IPS-20b (cell line): ENCODE data around the gene CSNK2A3.

Source experiments
- H3K27ac ChIP-seq: one replicate; pipeline ENCODE4 v1.5.1; 2013; ENCODE audit warnings: low read length
- H3K27me3 ChIP-seq: 2 replicates; pipeline ENCODE4 v1.6.1; 2013; ENCODE audit warnings: mild to moderate bottlenecking, low read length, inconsistent platforms; ENCODE audit not compliant: insufficient read depth
- H3K36me3 ChIP-seq: 2 replicates; pipeline ENCODE4 v1.6.1; 2013; ENCODE audit warnings: low read depth, mild to moderate bottlenecking, inconsistent platforms, low read length, moderate library complexity; ENCODE audit not compliant: insufficient read depth
- H3K4me1 ChIP-seq: 2 replicates; pipeline ENCODE4 v1.6.1; 2013; ENCODE audit warnings: mild to moderate bottlenecking, control low read depth, inconsistent platforms, low read length, moderate library complexity; ENCODE audit not compliant: insufficient read depth
- H3K4me3 ChIP-seq: 2 replicates; pipeline ENCODE4 v1.5.1; 2013; ENCODE audit warnings: mild to moderate bottlenecking, low read length, inconsistent platforms
- H3K9ac ChIP-seq: 2 replicates; pipeline ENCODE4 v1.6.1; 2013; ENCODE audit warnings: low read depth, mild to moderate bottlenecking, inconsistent platforms, low read length, moderate library complexity
- H3K9me3 ChIP-seq: 2 replicates; pipeline ENCODE4 v1.6.1; 2013; ENCODE audit warnings: mild to moderate bottlenecking, low read depth, low read length, inconsistent platforms; ENCODE audit not compliant: insufficient read depth

CSNK2A3 gene

DNA sequence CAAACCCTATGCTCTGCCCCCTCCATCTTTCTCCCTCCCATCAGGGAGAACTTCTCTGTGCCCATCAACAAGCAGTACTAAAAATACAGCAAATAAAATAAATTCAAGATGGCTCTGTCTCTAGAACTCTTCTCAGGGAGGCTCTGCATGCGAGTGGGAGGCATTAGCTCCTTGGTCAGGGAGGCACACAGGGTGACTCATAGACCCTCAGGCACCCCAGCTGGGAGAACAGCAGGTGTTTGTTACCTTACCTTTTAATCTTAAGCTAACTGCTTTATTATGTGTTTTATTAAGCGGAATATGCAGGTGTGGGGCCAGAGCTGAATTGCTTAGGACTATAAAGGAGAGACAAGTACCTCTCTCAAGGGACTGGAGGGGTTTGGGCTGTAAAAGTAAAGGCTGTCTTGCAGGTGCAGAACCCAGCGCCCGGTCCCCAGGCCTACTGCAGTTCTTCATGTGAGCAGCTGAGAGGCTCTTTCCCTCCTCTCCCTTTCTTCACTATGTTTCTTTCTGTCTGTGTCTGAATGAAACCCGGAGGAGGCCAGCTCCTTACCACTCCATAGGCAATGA lies 20.8 kb downstream of the CSNK2A3 start:
- Histone ChIP-seq H3K9me3 (no peaks in the 10 kb centered on the region), H3K9ac (no peak overlapping the region), H3K4me1 (peaks cover 14% of the 10 kb centered on the region), H3K27ac (no peak overlapping the region), H3K27me3 (no peaks in the 10 kb centered on the region), H3K36me3 (no peaks in the 10 kb centered on the region), H3K4me3 (no peak overlapping the region)

GRCh38 chr11:11329062-11329806 lies 23.8 kb downstream of the CSNK2A3 start:
- no peaks in the 10 kb centered on the region for H3K9me3 ChIP-seq
- peaks cover 7% of the 10 kb centered on the region for H3K4me1 ChIP-seq
- no peaks in the 10 kb centered on the region for H3K27me3 ChIP-seq
- H3K9ac ChIP-seq = no peak overlapping the region
- no peaks in the 10 kb centered on the region for H3K36me3 ChIP-seq
- H3K27ac ChIP-seq = no peak overlapping the region
- H3K4me3 ChIP-seq = no peak overlapping the region

DNA sequence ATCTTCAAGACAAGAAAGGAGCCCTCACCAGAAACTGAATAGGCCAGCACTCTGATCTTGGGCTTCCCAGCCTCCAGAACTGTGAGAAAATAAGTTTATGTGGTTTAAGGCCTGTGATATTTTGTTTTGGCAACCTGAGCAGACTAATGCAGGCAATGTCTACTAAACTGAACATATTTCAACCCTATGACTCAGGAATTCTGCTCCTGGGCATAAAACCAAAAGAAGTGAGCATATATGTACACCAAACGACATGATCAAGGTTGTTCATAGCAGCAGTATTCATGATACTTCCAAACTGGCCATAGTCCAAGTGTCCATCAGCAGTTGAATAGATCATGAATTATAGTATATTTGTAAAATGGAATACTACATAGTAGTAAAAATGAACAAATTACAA lies 29.0 kb downstream of the CSNK2A3 start:
- Histone ChIP-seq H3K4me1 (no peaks in the 10 kb centered on the region), H3K9me3 (no peaks in the 10 kb centered on the region), H3K27ac (no peak overlapping the region), H3K27me3 (no peaks in the 10 kb centered on the region), H3K36me3 (no peaks in the 10 kb centered on the region), H3K4me3 (no peak overlapping the region), H3K9ac (no peak overlapping the region)

GRCh38 chr11:11322101-11322500 lies 30.9 kb downstream of the CSNK2A3 start:
- H3K9ac ChIP-seq = no peak overlapping the region
- H3K36me3 ChIP-seq = no peaks in the 10 kb centered on the region
- H3K4me1 ChIP-seq = no peaks in the 10 kb centered on the region
- H3K9me3 ChIP-seq = no peaks in the 10 kb centered on the region
- H3K27ac ChIP-seq = no peak overlapping the region
- H3K27me3 ChIP-seq = no peaks in the 10 kb centered on the region
- no peak overlapping the region for H3K4me3 ChIP-seq

DNA sequence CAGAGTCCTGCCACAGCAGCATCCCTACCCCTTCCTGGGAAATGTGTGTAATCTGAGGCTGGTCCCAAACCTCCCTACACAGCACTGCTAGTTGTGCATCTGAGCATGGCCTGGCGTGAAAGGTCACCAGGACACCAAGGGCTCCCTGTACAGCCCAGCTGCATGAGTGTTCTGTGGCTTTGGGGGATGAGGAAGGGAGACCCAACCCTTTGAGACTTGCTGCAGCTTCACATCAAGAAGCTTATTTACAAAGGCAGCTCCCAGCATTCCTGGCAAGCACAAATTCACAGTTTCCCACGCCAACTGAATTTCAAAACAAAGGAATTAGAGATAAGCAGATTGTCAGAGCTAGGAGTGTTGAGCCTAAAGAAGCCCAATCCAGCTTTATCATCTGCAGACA lies 32.2 kb downstream of the CSNK2A3 start:
- Histone ChIP-seq H3K27me3 (no peaks in the 10 kb centered on the region), H3K9ac (no peak overlapping the region), H3K27ac (no peak overlapping the region), H3K36me3 (no peaks in the 10 kb centered on the region), H3K9me3 (no peaks in the 10 kb centered on the region), H3K4me3 (no peak overlapping the region), H3K4me1 (no peaks in the 10 kb centered on the region)

DNA sequence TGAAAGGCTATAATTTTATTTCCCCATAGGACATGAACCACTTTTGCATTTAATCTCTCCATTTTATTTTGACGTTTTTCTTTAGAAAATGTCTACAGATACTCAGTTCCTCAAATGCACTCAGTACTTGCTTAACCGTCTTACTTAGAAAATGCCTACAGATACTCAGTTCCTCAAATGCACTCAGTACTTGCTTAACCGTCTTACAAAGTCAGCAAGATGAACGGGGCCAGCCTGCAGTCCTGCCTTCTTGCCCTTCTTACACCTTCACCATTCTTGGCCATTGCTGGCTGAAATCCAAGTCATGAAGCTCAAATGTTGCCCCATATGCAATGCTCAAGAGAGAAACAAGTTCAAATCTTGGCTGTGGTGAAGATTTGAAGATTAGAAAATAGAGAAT lies 34.1 kb downstream of the CSNK2A3 start:
- Histone ChIP-seq H3K4me3 (no peak overlapping the region), H3K27me3 (no peaks in the 10 kb centered on the region), H3K9ac (no peak overlapping the region), H3K9me3 (no peaks in the 10 kb centered on the region), H3K36me3 (no peaks in the 10 kb centered on the region), H3K27ac (no peak overlapping the region), H3K4me1 (no peaks in the 10 kb centered on the region)

GRCh38 chr11:11318461-11318860 lies 34.6 kb downstream of the CSNK2A3 start:
- H3K27ac ChIP-seq = no peak overlapping the region
- H3K9me3 ChIP-seq = no peaks in the 10 kb centered on the region
- no peaks in the 10 kb centered on the region for H3K27me3 ChIP-seq
- H3K4me3 ChIP-seq = no peak overlapping the region
- no peaks in the 10 kb centered on the region for H3K4me1 ChIP-seq
- no peak overlapping the region for H3K9ac ChIP-seq
- H3K36me3 ChIP-seq = no peaks in the 10 kb centered on the region

- no peaks in the 10 kb centered on the region for H3K27me3 ChIP-seq
- no peak overlapping the region for H3K27ac ChIP-seq
- H3K36me3 ChIP-seq = no peaks in the 10 kb centered on the region
- H3K4me1 ChIP-seq = no peaks in the 10 kb centered on the region
- no peak overlapping the region for H3K4me3 ChIP-seq
- H3K9me3 ChIP-seq = no peaks in the 10 kb centered on the region
- H3K9ac ChIP-seq = no peak overlapping the region
Observed at GRCh38 chr11:11316651-11317230, 36.3 kb downstream of the CSNK2A3 start.

DNA sequence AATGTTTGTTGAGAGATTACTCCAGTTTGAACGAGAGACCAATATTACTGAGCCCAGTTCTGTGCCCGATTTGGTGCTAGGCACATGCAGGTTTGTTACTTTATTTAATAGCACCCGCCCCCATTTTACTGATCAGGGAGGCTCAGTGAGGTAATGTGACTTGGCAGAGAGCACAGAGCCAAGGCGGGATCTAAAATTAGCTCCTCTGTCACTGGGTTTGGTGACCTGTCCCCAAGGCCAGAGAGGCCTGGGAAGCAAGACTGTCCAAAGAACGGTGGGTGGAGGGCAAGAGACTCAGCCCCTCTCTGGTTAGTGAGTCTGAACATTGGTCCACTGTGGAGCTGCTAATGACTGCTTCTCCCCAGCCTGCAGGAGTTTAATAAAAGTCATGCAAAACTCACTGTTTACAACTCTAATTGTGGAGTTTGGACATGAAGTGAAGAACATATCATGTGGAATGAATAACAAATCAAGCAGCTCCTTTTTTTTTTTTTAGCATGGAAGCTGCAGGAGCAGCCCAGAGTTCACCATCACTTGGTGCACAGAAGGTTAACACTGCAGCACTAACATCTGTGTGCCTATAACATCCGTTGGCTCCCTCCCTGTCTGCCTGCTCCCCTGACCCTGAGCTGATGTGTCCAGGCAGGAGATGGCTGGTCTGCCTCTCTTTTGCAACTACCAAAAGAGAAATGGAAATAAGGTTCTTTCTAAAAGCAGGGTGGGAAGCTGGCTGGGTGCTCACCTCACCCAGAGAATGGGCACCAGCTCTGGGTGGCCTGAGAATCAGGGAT lies 39.0 kb downstream of the CSNK2A3 start:
- Histone ChIP-seq H3K36me3 (no peaks in the 10 kb centered on the region), H3K4me1 (no peaks in the 10 kb centered on the region), H3K9ac (no peak overlapping the region), H3K27ac (no peak overlapping the region), H3K4me3 (no peak overlapping the region), H3K27me3 (no peaks in the 10 kb centered on the region), H3K9me3 (no peaks in the 10 kb centered on the region)

GRCh38 chr11:11313426-11313825 lies 39.6 kb downstream of the CSNK2A3 start:
- no peak overlapping the region for H3K9ac ChIP-seq
- H3K4me3 ChIP-seq = no peak overlapping the region
- no peaks in the 10 kb centered on the region for H3K4me1 ChIP-seq
- H3K27ac ChIP-seq = no peak overlapping the region
- H3K36me3 ChIP-seq = no peaks in the 10 kb centered on the region
- no peaks in the 10 kb centered on the region for H3K27me3 ChIP-seq
- no peaks in the 10 kb centered on the region for H3K9me3 ChIP-seq

- Histone ChIP-seq H3K9me3 (no peaks in the 10 kb centered on the region), H3K36me3 (no peaks in the 10 kb centered on the region), H3K9ac (no peak overlapping the region), H3K4me1 (no peaks in the 10 kb centered on the region), H3K4me3 (no peak overlapping the region), H3K27ac (no peak overlapping the region), H3K27me3 (no peaks in the 10 kb centered on the region)
Observed at GRCh38 chr11:11312738-11313137, 40.3 kb downstream of the CSNK2A3 start.
